Adipocyte (in vitro differentiated cells): ENCODE measurements around the gene LANCL3.

ENCODE experiments used
- DNase-seq: peaks from one replicate; pipeline ENCODE4 v3.0.0-alpha.2; 2015; ENCODE audit warnings: low read depth
- H3K27me3 ChIP-seq: replicated peaks from 2 replicates; pipeline ENCODE4 v1.7.0; 2013; ENCODE audit warnings: mild to moderate bottlenecking, low read length, moderate library complexity; ENCODE audit not compliant: control insufficient read depth, insufficient read depth
- H3K36me3 ChIP-seq: 2 replicates; pipeline ENCODE4 v1.7.0; 2013; ENCODE audit warnings: low read length, mild to moderate bottlenecking, moderate library complexity; ENCODE audit not compliant: control insufficient read depth, insufficient read depth, severe bottlenecking
- H3K4me1 ChIP-seq: 2 replicates; pipeline ENCODE4 v1.7.0; 2013; ENCODE audit warnings: mild to moderate bottlenecking, low read length, moderate library complexity; ENCODE audit not compliant: control insufficient read depth, insufficient read depth
- H3K4me3 ChIP-seq: 2 replicates; pipeline ENCODE4 v1.7.0; 2013; ENCODE audit warnings: mild to moderate bottlenecking, low read length, moderate library complexity
- H3K9ac ChIP-seq: 2 replicates; pipeline ENCODE4 v1.7.0; 2013; ENCODE audit warnings: mild to moderate bottlenecking, low read length, moderate library complexity
- H3K9me3 ChIP-seq: 2 replicates; pipeline ENCODE4 v1.7.0; 2013; ENCODE audit warnings: mild to moderate bottlenecking, low read length, moderate library complexity; ENCODE audit not compliant: control insufficient read depth

The LANCL3 gene

GRCh38 chrX:37658343-37659030 lies 87.0 kb downstream of the LANCL3 start:
- no peak overlapping the region for H3K4me3 ChIP-seq
- H3K9ac ChIP-seq, result no peak overlapping the region
- no peaks in the 10 kb centered on the region for H3K9me3 ChIP-seq
- no peaks in the 10 kb centered on the region for H3K4me1 ChIP-seq
- no peaks in the 10 kb centered on the region for H3K36me3 ChIP-seq
- peaks cover 16% of the 10 kb centered on the region for H3K27me3 ChIP-seq
- no peak for DNase-seq

GRCh38 chrX:37659047-37659446 lies 87.6 kb downstream of the LANCL3 start:
- Histone ChIP-seq H3K4me1 (no peaks in the 10 kb centered on the region), H3K27me3 (peaks cover 18% of the 10 kb centered on the region), H3K9ac (no peak overlapping the region), H3K4me3 (no peak overlapping the region), H3K9me3 (no peaks in the 10 kb centered on the region), H3K36me3 (no peaks in the 10 kb centered on the region)
- DNase-seq, result no peak

GRCh38 chrX:37662181-37662580 lies 90.7 kb downstream of the LANCL3 start:
- no peak for DNase-seq
- Histone ChIP-seq H3K27me3 (peaks cover 8% of the 10 kb centered on the region), H3K4me1 (no peaks in the 10 kb centered on the region), H3K4me3 (no peak overlapping the region), H3K36me3 (no peaks in the 10 kb centered on the region), H3K9me3 (no peaks in the 10 kb centered on the region), H3K9ac (no peak overlapping the region)

- H3K9me3 ChIP-seq, result no peaks in the 10 kb centered on the region
- H3K27me3 ChIP-seq, result peaks cover 10% of the 10 kb centered on the region
- no peak overlapping the region for H3K9ac ChIP-seq
- H3K4me1 ChIP-seq, result no peaks in the 10 kb centered on the region
- no peak for DNase-seq
- no peaks in the 10 kb centered on the region for H3K36me3 ChIP-seq
- no peak overlapping the region for H3K4me3 ChIP-seq
Observed at GRCh38 chrX:37666516-37666915, 95.1 kb downstream of the LANCL3 start.

GRCh38 chrX:37667141-37667540 lies 95.7 kb downstream of the LANCL3 start:
- H3K4me1 ChIP-seq, result no peaks in the 10 kb centered on the region
- no peak overlapping the region for H3K9ac ChIP-seq
- peaks cover 12% of the 10 kb centered on the region for H3K27me3 ChIP-seq
- H3K4me3 ChIP-seq, result no peak overlapping the region
- no peaks in the 10 kb centered on the region for H3K9me3 ChIP-seq
- H3K36me3 ChIP-seq, result no peaks in the 10 kb centered on the region
- DNase-seq, result no peak

GRCh38 chrX:37672563-37672962 lies 101.1 kb downstream of the LANCL3 start:
- DNase-seq, result no peak
- no peaks in the 10 kb centered on the region for H3K9me3 ChIP-seq
- H3K4me3 ChIP-seq, result no peak overlapping the region
- peaks cover 14% of the 10 kb centered on the region for H3K27me3 ChIP-seq
- H3K36me3 ChIP-seq, result no peaks in the 10 kb centered on the region
- peaks cover 3% of the 10 kb centered on the region for H3K4me1 ChIP-seq
- H3K9ac ChIP-seq, result no peak overlapping the region

- Histone ChIP-seq H3K4me3 (no peak overlapping the region), H3K4me1 (peaks cover 3% of the 10 kb centered on the region), H3K9ac (no peak overlapping the region), H3K27me3 (peaks cover 10% of the 10 kb centered on the region), H3K36me3 (no peaks in the 10 kb centered on the region), H3K9me3 (no peaks in the 10 kb centered on the region)
- DNase-seq, result no peak
Observed at GRCh38 chrX:37676811-37677210, 105.3 kb downstream of the LANCL3 start.

GRCh38 chrX:37677243-37677642 lies 105.8 kb downstream of the LANCL3 start:
- Histone ChIP-seq H3K9ac (no peak overlapping the region), H3K4me1 (peaks cover 3% of the 10 kb centered on the region), H3K4me3 (no peak overlapping the region), H3K9me3 (no peaks in the 10 kb centered on the region), H3K36me3 (no peaks in the 10 kb centered on the region), H3K27me3 (peaks cover 10% of the 10 kb centered on the region)
- no peak for DNase-seq

GRCh38 chrX:37677765-37678164 lies 106.3 kb downstream of the LANCL3 start:
- Histone ChIP-seq H3K4me3 (no peak overlapping the region), H3K9ac (no peak overlapping the region), H3K4me1 (peaks cover 3% of the 10 kb centered on the region), H3K27me3 (peaks cover 6% of the 10 kb centered on the region), H3K9me3 (no peaks in the 10 kb centered on the region), H3K36me3 (no peaks in the 10 kb centered on the region)
- no peak for DNase-seq

- Histone ChIP-seq H3K9ac (no peak overlapping the region), H3K9me3 (no peaks in the 10 kb centered on the region), H3K4me1 (peaks cover 3% of the 10 kb centered on the region), H3K27me3 (peaks cover 6% of the 10 kb centered on the region), H3K4me3 (no peak overlapping the region), H3K36me3 (no peaks in the 10 kb centered on the region)
- no peak for DNase-seq
Observed at GRCh38 chrX:37678574-37678973, 107.1 kb downstream of the LANCL3 start.

GRCh38 chrX:37679230-37679629 lies 107.8 kb downstream of the LANCL3 start:
- Histone ChIP-seq H3K27me3 (peaks cover 6% of the 10 kb centered on the region), H3K4me3 (no peak overlapping the region), H3K36me3 (no peaks in the 10 kb centered on the region), H3K9ac (no peak overlapping the region), H3K4me1 (peaks cover 3% of the 10 kb centered on the region), H3K9me3 (no peaks in the 10 kb centered on the region)
- no peak for DNase-seq

GRCh38 chrX:37679888-37680287 lies 108.4 kb downstream of the LANCL3 start:
- Histone ChIP-seq H3K4me1 (peaks cover 6% of the 10 kb centered on the region), H3K4me3 (no peak overlapping the region), H3K36me3 (no peaks in the 10 kb centered on the region), H3K27me3 (peaks cover 6% of the 10 kb centered on the region), H3K9ac (no peak overlapping the region), H3K9me3 (no peaks in the 10 kb centered on the region)
- no peak for DNase-seq
